SK-N-SH treated with all-trans-retinoic acid at 6 μM for 48 hours (cell line): ENCODE measurements around the gene KRTAP2-3.

Experiments
- ATAC-seq: fragments of 200-7000 bp; cut with Tn5 transposase; 3 replicates; pipeline ENCODE4 v1.9.1; 2020; ENCODE audit warnings: mild to moderate bottlenecking, moderate library complexity
- ARNTL ChIP-seq: fragments of 450-650 bp; formaldehyde crosslinking; IDR thresholded peaks from 2 replicates; pipeline ENCODE4 v1.5.0; 2020; ENCODE audit warnings: low read depth, mild to moderate bottlenecking, moderate library complexity, borderline replicate concordance
- BACH2 ChIP-seq: fragments of 250-450 bp; sonication (Bioruptor Pico); IDR thresholded peaks from 2 replicates; pipeline ENCODE4 v1.9.0; 2021; ENCODE audit warnings: mild to moderate bottlenecking, borderline replicate concordance
- CSDC2 ChIP-seq: fragments of 250-450 bp; sonication (Bioruptor Pico); IDR thresholded peaks from 2 replicates; pipeline ENCODE4 v1.5.0; 2020; ENCODE audit warnings: mild to moderate bottlenecking, moderate library complexity
- ESRRG ChIP-seq: fragments of 250-450 bp; sonication (Bioruptor Pico); IDR thresholded peaks from 2 replicates; pipeline ENCODE4 v1.6.1; 2021; ENCODE audit warnings: mild to moderate bottlenecking
- GLIS3 ChIP-seq: fragments of 250-450 bp; sonication (Bioruptor Pico); IDR thresholded peaks from 2 replicates; pipeline ENCODE4 v1.5.0; 2020; ENCODE audit warnings: mild to moderate bottlenecking, moderate library complexity
- OSR1 ChIP-seq: fragments of 250-450 bp; sonication (Bioruptor Pico); IDR thresholded peaks from 2 replicates; pipeline ENCODE4 v1.8.0; 2022; ENCODE audit warnings: moderate library complexity, mild to moderate bottlenecking, inconsistent platforms
- PATZ1 ChIP-seq: fragments of 250-450 bp; sonication (Bioruptor Pico); IDR thresholded peaks from 2 replicates; pipeline ENCODE4 v1.8.0; 2020; ENCODE audit warnings: mild to moderate bottlenecking, moderate library complexity, borderline replicate concordance
- POU6F1 ChIP-seq: fragments of 250-450 bp; sonication (Bioruptor Pico); IDR thresholded peaks from 2 replicates; pipeline ENCODE4 v1.8.0; 2021; ENCODE audit warnings: low read depth, mild to moderate bottlenecking, moderate library complexity, borderline replicate concordance
- PPARA ChIP-seq: fragments of 250-450 bp; sonication (Bioruptor Pico); IDR thresholded peaks from 2 replicates; pipeline ENCODE4 v1.5.0; 2020; ENCODE audit warnings: mild to moderate bottlenecking, borderline replicate concordance
- RARB ChIP-seq: fragments of 250-450 bp; sonication (Bioruptor Pico); IDR thresholded peaks from 2 replicates; pipeline ENCODE4 v1.8.0; 2021; ENCODE audit warnings: mild to moderate bottlenecking, moderate library complexity
- SNAI2 ChIP-seq: fragments of 250-450 bp; sonication (Bioruptor Pico); IDR thresholded peaks from 2 replicates; pipeline ENCODE4 v1.5.0; 2020; ENCODE audit warnings: mild to moderate bottlenecking, moderate library complexity
- TCF4 ChIP-seq: fragments of 250-450 bp; sonication (Bioruptor Pico); IDR thresholded peaks from 2 replicates; pipeline ENCODE4 v1.8.0; 2021; ENCODE audit warnings: mild to moderate bottlenecking, moderate library complexity, borderline replicate concordance
- TOX ChIP-seq: fragments of 250-450 bp; sonication (Bioruptor Pico); IDR thresholded peaks from 2 replicates; pipeline ENCODE4 v1.8.0; 2021; ENCODE audit warnings: mild to moderate bottlenecking, moderate library complexity, borderline replicate concordance
- ZC3H10 ChIP-seq: fragments of 250-450 bp; sonication (Bioruptor Pico); IDR thresholded peaks from 2 replicates; pipeline ENCODE4 v1.5.1; 2021; ENCODE audit warnings: mild to moderate bottlenecking, moderate library complexity
- ZFP3 ChIP-seq: fragments of 250-450 bp; sonication (Bioruptor Pico); IDR thresholded peaks from 2 replicates; pipeline ENCODE4 v1.5.0; 2020; ENCODE audit warnings: mild to moderate bottlenecking, moderate library complexity
- ZFP30 ChIP-seq: fragments of 450-650 bp; formaldehyde crosslinking; IDR thresholded peaks from 2 replicates; pipeline ENCODE4 v1.5.0; 2022; ENCODE audit warnings: mild to moderate bottlenecking, moderate library complexity
- ZNF565 ChIP-seq: fragments of 450-650 bp; formaldehyde crosslinking; conservative IDR thresholded peaks from 2 replicates; pipeline ENCODE4 v1.5.0; 2020; ENCODE audit warnings: low read depth, mild to moderate bottlenecking, moderate library complexity
- ZNF70 ChIP-seq: fragments of 450-650 bp; formaldehyde crosslinking; IDR thresholded peaks from 2 replicates; pipeline ENCODE4 v1.5.0; 2020; ENCODE audit warnings: mild to moderate bottlenecking, moderate library complexity
- TF ChIP-seq, protein P1 (sequence below): fragments of 250-450 bp; sonication (Bioruptor Pico); IDR thresholded peaks from 2 replicates; pipeline ENCODE4 v1.5.0; 2020; ENCODE audit warnings: mild to moderate bottlenecking, moderate library complexity
- TF ChIP-seq, protein P2 (sequence below): fragments of 250-450 bp; sonication (Bioruptor Pico); IDR thresholded peaks from 2 replicates; pipeline ENCODE4 v1.5.1; 2021; ENCODE audit warnings: mild to moderate bottlenecking, moderate library complexity
- TF ChIP-seq, protein P3 (sequence below): fragments of 250-450 bp; sonication (Bioruptor Pico); IDR thresholded peaks from 2 replicates; pipeline ENCODE4 v1.5.1; 2020; ENCODE audit warnings: low read depth, mild to moderate bottlenecking, moderate library complexity

Gene KRTAP2-3

DNA sequence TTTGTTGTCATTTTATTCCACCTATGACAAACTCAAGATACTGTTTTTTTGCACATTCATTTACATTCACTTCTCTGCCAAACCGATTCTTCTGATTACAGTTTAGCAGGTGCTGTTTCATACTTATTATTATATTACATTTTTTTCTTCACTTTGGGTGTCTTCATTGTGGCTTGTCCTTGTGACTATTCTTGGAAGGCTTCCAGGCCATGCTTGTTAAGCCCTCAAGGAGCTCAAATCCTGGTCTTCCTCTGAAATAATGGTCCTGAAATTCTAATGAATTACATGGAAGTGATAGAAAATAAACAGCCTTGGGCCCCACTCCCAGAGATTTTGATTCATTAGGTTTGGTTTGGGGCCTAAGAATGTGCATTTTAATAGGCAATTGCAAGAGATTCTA is 4.4 kb upstream of the KRTAP2-3 start:
- TF ChIP-seq TCF4 (CRISPR knock-in tag): no peak
- no peak for TF ChIP-seq ZNF565 (CRISPR knock-in tag)
- TF ChIP-seq POU6F1: no peak

DNA sequence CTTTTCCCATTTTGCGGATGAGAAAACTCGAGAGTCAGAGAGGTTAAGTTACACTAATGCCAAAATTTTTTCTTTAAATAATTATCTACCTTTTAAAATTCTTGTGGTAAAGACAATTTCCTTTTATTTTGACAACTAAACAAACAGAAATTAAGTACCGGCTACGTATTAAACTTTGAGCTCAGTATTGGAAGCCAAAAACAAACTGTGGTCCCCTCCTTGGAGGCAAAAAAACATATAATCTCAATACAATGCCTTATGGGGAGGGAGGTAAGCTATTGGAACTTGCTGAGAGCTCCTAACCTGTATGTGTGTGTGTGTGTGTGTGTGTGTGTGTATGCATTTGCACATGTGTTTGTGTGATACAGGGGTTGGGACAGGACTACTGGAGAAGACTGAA is 3.5 kb upstream of the KRTAP2-3 start:
- ATAC-seq: no peak
- no peak for TF ChIP-seq PATZ1 (CRISPR knock-in tag)
- no peak for TF ChIP-seq ZNF70 (CRISPR knock-in tag)
- TF ChIP-seq RARB (CRISPR knock-in tag): no peak
- no peak for TF ChIP-seq SNAI2 (CRISPR knock-in tag)
- no peak for TF ChIP-seq PPARA (CRISPR knock-in tag)
- no peak for TF ChIP-seq BACH2
- TF ChIP-seq ARNTL (CRISPR knock-in tag): no peak
- TF ChIP-seq ESRRG (CRISPR knock-in tag): no peak
- TF ChIP-seq ZFP3 (CRISPR knock-in tag): no peak
- no peak for TF ChIP-seq POU6F1
- no peak for TF ChIP-seq ZC3H10 (CRISPR knock-in tag)
- TF ChIP-seq, protein P1, sequence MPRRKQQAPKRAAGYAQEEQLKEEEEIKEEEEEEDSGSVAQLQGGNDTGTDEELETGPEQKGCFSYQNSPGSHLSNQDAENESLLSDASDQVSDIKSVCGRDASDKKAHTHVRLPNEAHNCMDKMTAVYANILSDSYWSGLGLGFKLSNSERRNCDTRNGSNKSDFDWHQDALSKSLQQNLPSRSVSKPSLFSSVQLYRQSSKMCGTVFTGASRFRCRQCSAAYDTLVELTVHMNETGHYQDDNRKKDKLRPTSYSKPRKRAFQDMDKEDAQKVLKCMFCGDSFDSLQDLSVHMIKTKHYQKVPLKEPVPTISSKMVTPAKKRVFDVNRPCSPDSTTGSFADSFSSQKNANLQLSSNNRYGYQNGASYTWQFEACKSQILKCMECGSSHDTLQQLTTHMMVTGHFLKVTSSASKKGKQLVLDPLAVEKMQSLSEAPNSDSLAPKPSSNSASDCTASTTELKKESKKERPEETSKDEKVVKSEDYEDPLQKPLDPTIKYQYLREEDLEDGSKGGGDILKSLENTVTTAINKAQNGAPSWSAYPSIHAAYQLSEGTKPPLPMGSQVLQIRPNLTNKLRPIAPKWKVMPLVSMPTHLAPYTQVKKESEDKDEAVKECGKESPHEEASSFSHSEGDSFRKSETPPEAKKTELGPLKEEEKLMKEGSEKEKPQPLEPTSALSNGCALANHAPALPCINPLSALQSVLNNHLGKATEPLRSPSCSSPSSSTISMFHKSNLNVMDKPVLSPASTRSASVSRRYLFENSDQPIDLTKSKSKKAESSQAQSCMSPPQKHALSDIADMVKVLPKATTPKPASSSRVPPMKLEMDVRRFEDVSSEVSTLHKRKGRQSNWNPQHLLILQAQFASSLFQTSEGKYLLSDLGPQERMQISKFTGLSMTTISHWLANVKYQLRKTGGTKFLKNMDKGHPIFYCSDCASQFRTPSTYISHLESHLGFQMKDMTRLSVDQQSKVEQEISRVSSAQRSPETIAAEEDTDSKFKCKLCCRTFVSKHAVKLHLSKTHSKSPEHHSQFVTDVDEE (CRISPR knock-in tag): no peak
- TF ChIP-seq ZNF565 (CRISPR knock-in tag): no peak
- no peak for TF ChIP-seq TOX (CRISPR knock-in tag)
- TF ChIP-seq, protein P2, sequence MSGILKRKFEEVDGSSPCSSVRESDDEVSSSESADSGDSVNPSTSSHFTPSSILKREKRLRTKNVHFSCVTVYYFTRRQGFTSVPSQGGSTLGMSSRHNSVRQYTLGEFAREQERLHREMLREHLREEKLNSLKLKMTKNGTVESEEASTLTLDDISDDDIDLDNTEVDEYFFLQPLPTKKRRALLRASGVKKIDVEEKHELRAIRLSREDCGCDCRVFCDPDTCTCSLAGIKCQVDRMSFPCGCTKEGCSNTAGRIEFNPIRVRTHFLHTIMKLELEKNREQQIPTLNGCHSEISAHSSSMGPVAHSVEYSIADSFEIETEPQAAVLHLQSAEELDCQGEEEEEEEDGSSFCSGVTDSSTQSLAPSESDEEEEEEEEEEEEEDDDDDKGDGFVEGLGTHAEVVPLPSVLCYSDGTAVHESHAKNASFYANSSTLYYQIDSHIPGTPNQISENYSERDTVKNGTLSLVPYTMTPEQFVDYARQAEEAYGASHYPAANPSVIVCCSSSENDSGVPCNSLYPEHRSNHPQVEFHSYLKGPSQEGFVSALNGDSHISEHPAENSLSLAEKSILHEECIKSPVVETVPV: no peak
- TF ChIP-seq CSDC2 (CRISPR knock-in tag): no peak

More for the DNA sequence above, 4.4 kb upstream of the KRTAP2-3 start:
- no peak for ATAC-seq

DNA sequence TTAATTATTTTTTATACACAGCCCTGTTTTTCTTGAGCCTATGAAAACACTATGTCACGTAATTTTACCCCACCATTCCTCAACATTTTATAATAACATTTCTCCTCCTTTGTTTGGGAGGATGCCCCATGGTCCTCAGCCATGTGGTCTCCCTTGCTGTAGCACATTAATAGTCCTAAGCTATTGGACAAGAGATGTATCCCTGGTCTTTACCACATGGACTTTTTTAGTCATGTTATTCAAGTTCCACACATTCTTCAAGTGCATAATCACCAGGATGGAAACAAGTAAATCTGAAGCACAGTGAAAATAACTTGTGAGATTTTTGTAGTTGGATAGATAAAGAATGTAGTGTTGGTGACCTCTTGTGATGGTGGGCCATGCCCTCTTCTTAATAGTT is 2.0 kb upstream of the KRTAP2-3 start:
- ATAC-seq: peak; percentile 46
- TF ChIP-seq ZFP30 (no peak), ZNF70 (CRISPR knock-in tag) (no peak), ZNF565 (CRISPR knock-in tag) (no peak), ESRRG (CRISPR knock-in tag) (no peak), GLIS3 (CRISPR knock-in tag) (no peak), OSR1 (CRISPR knock-in tag) (no peak), RARB (CRISPR knock-in tag) (no peak), SNAI2 (CRISPR knock-in tag) (no peak), POU6F1 (no peak), ARNTL (CRISPR knock-in tag) (no peak), PPARA (CRISPR knock-in tag) (no peak), CSDC2 (CRISPR knock-in tag) (no peak), TOX (CRISPR knock-in tag) (no peak)
- TF ChIP-seq, protein P1 (CRISPR knock-in tag): no peak
- TF ChIP-seq, protein P3, sequence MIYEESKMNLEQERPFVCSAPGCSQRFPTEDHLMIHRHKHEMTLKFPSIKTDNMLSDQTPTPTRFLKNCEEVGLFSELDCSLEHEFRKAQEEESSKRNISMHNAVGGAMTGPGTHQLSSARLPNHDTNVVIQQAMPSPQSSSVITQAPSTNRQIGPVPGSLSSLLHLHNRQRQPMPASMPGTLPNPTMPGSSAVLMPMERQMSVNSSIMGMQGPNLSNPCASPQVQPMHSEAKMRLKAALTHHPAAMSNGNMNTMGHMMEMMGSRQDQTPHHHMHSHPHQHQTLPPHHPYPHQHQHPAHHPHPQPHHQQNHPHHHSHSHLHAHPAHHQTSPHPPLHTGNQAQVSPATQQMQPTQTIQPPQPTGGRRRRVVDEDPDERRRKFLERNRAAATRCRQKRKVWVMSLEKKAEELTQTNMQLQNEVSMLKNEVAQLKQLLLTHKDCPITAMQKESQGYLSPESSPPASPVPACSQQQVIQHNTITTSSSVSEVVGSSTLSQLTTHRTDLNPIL (CRISPR knock-in tag): no peak
